ENCODE measurements around the gene ARMC2. TPM values are rescaled to one million over a fixed set of nuclear protein-coding genes. Genes with fewer than 3 reads are reported as not detected.

Gene ARMC2
- polyA plus RNA-seq, 4 donors: 11.4 to 15.0 (median 13.0) TPM

- no peak for DNase-seq (ENCODE audit: low read depth in 4 of 4, low spot score in 3 of 4)
Measured at GRCh38 chr6:108982154-108983113, 134.2 kb downstream of the ARMC2 start.

- DNase-seq (ENCODE audit: low read depth in 4 of 4, low spot score in 3 of 4): no peak
Measured at GRCh38 chr6:108983151-108983550, 134.9 kb downstream of the ARMC2 start.

- no peak for DNase-seq (ENCODE audit: low read depth in 4 of 4, low spot score in 3 of 4)
Measured at GRCh38 chr6:108985301-108985700, 137.1 kb downstream of the ARMC2 start.

DNA sequence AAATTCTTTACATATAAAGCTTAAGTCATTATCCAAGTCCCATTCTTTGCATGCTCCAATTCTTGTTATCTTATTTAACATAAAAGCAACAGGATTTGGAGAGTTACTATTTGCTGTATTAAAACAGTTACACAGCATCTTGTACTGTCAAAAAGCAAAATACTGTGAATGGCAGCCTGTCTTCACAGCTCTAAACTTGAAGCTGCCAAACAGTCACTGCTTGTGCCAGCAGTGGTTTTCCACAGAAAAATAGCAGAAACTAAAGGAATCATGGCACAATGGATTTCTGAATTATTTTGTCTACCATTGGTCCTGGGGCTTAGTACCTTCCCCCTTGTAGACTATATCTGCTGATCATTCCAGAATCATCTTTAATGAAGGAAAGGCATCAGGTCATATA, 138.9 kb downstream of the ARMC2 start:
- DNase-seq (ENCODE audit: low read depth in 4 of 4, low spot score in 3 of 4): no peak

DNA sequence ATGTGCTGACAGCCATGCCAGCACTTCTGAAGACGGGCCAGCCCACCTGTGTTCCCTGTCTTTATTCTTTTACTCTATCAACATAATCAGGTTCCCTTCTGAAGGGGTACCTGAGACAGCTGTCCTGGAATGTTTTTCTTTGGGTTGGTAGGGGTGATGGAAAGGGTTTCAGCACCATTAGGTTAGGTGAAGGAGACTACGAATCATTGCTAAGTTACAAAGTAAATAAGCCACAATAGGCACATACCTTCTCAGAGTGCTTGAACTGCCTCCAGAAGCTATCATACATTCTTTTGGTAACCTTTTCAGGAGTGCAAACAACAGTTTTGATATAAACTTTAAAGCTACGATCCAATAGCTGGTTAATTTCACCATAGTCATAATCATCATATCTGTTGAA, 140.1 kb downstream of the ARMC2 start:
- DNase-seq (ENCODE audit: low read depth in 4 of 4, low spot score in 3 of 4): no peak

DNA sequence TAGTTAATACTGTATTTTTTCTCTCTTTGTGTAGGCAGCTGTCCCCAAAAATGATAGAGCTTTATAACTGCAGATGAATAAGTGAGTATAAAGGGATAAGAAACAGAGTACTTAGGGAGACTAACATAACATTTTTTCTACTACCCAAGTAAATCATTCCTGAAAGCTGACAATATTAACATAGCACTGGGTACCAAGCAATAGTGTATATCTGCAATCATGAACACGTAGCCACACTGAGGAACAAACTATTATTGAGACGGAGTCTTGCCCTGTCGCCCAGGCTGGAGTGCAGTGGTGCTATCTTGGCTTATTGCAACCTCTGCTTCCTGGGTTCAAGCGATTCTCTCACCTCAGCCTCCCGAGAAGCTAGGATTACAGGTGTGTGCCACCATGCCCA, 140.5 kb downstream of the ARMC2 start:
- DNase-seq (ENCODE audit: low read depth in 4 of 4, low spot score in 3 of 4): no peak

DNA sequence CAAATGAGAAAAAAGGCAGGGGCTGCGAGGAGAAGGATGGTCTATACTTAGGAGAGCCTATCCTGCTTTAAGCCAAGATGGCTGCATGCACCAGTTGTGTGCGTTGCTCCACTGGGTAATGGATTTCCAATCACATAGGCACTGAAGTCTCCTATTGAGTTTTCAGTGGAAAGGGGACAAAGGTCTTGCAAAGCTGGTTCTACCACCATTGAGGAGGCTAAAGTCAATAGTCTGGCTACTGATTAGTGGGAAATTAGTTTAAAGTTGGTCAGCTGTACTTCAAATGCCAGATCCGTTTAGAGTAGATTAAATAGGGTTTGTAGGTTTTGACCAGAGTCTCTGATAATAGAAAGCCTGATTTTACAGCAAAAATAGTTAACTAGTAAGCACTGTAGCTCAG, 141.5 kb downstream of the ARMC2 start:
- DNase-seq (ENCODE audit: low read depth in 4 of 4, low spot score in 3 of 4): no peak

- DNase-seq (ENCODE audit: low read depth in 4 of 4, low spot score in 3 of 4): no peak
Measured at GRCh38 chr6:108993876-108994275, 145.7 kb downstream of the ARMC2 start.

- DNase-seq (ENCODE audit: low read depth in 4 of 4, low spot score in 3 of 4): no peak
Measured at GRCh38 chr6:108995296-108995695, 147.1 kb downstream of the ARMC2 start.

GRCh38 chr6:108996208-108996607, 148.0 kb downstream of the ARMC2 start:
- no peak for DNase-seq (ENCODE audit: low read depth in 4 of 4, low spot score in 3 of 4)

DNA sequence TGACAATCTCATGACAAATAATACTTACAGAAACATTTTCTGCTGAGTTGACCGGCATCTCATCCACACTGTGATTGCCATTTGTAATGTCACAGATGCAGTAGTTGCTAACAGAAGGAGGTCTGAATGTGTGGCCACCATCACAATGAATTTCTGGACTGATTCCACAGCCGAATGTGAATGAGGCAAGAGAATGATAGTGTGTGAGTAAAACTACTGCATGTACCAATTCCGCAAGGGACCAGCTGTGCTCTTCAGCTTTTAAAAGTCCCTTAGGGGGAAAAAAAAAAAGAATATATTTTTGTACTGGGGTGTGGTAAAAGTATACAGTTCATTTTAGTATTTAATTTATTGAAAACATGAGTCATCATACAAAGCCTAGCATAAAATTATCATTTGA, 150.3 kb downstream of the ARMC2 start:
- DNase-seq (ENCODE audit: low read depth in 4 of 4, low spot score in 3 of 4): no peak

DNA sequence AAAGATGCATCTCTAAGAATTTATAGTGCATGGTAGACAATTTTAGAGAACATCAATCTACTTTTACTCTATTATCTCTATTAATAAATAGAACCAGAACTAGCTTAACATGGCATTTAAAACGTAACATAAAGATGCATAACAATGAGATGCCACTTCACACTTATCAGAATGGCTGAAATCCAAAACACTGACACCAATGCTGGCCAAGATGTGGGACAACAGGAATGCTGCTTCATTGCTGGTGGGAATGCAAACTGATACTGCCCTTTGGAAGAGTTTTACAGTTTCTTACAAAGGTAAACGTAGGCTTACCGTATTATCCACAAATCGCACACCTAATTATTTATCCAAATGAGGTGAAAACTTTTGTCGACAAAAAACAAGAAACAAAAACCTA, 151.2 kb downstream of the ARMC2 start:
- DNase-seq (ENCODE audit: low read depth in 4 of 4, low spot score in 3 of 4): no peak

DNA sequence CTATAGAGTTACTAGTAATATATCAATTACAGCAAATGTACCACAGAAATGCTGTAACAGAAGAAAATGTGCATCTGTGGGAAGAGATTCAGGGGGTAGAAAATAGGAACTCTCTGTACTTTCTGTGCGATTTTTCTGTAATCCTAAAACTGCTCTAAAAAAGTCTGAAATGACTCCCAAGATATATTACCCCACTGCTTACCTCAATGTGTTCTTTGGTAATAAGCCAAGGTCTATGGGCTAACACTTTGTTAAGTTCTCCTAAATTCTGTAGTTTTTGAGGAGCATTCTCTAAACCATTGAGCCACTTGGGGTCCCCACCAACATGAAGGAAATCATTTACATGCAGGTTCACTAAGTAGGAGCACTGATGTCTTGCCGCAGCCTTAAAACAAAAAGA, 152.1 kb downstream of the ARMC2 start:
- DNase-seq (ENCODE audit: low read depth in 4 of 4, low spot score in 3 of 4): no peak

GRCh38 chr6:109001291-109001894, 153.2 kb downstream of the ARMC2 start:
- DNase-seq (ENCODE audit: low read depth in 4 of 4, low spot score in 3 of 4): no peak

DNA sequence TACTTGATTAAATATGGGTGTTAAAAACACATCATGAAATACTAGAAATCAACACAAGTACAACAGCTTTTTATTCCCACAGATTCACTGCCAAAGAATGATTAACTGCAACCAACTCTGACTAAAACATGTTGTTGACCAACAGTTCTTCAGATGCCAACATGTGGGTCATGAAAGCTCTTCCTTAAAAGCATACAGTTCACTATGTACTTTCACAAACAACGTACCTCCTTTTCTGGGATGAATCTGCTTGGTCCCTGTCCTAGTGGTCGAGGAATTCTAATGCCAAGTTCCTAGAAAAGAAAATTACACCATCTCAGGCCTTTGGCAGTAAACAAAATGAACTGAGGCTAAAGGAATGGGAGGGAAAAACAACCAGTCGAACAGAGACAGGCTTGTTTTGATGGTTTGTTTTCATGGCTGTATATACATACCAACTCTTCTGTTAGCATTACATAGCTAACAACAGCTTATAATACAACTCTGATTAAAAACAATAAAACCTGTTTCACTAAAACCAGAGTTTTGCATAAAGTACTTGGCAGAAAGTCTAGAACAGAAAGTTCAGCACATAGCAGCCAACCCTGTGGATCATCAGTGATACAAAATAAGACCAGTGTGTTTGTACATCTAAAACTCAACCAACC, 154.0 kb downstream of the ARMC2 start:
- DNase-seq (ENCODE audit: low read depth in 4 of 4, low spot score in 3 of 4): no peak

GRCh38 chr6:109002882-109003281, 154.7 kb downstream of the ARMC2 start:
- no peak for DNase-seq (ENCODE audit: low read depth in 4 of 4, low spot score in 3 of 4)

- no peak for DNase-seq (ENCODE audit: low read depth in 4 of 4, low spot score in 3 of 4)
Measured at GRCh38 chr6:109006818-109007217, 158.6 kb downstream of the ARMC2 start.

DNA sequence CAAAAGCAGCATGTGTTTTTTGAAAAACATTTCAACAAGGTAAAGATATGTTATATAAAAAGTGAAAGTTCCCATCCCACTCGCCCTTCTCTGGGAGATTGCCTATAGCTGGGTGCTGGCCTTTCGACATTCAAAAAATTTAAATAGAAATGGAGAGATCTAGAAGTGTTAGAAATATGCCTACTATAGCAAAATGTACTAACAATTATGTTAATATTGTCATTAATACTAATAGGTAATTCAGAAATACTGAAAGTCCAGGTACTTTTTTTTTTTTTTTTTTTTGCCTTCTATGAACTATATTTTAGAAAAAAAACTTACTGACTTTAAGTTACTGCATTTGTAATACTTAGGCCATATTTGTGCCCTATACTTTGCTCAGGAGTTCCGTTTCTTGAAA, 159.3 kb downstream of the ARMC2 start:
- no peak for DNase-seq (ENCODE audit: low read depth in 4 of 4, low spot score in 3 of 4)

GRCh38 chr6:109008054-109008453, 159.8 kb downstream of the ARMC2 start:
- no peak for DNase-seq (ENCODE audit: low read depth in 4 of 4, low spot score in 3 of 4)

- DNase-seq (ENCODE audit: low read depth in 4 of 4, low spot score in 3 of 4): peak in 2 of 4 donors; percentile 38 to 44
Measured at GRCh38 chr6:109008537-109009235, 160.5 kb downstream of the ARMC2 start.
